Pancreas (tissue), 10 donors: ENCODE results near the gene SYTL1. TPM values are rescaled to one million over a fixed set of nuclear protein-coding genes. Genes with fewer than 3 reads are reported as not detected.

Experiments used
- ATAC-seq, 4 donors: fragments of 200-7000 bp; cut with Tn5 transposase; one replicate each; pipeline versions ENCODE4 v1.8.0 to v1.9.1; 2020; ENCODE audit warnings: mild to moderate bottlenecking in 4 of 4, moderate library complexity in 4 of 4
- DNase-seq, 6 donors: peaks; one replicate each; pipeline ENCODE4 v3.0.0-alpha.2; 2020
- FAIRE-seq: peaks from 2 replicates; lab custom pipeline; 2012; peaks lifted over from hg19 to GRCh38; lab: Jason Lieb, UNC
- H3K27ac ChIP-seq, 4 donors: fragments of 200-600 bp; sonication (generic); 1 replicate in 3 of 4; 2 replicates in 1 of 4; pipeline versions ENCODE4 v1.5.0 to v1.8.0; 2020
- H3K27me3 ChIP-seq, 4 donors: fragments of 200-600 bp; one replicate each; pipeline ENCODE4 v1.8.0; 2021
- H3K36me3 ChIP-seq, 3 donors: fragments of 200-600 bp; sonication (generic) in 1 of 3; one replicate each; pipeline versions ENCODE4 v1.5.0 to v1.8.0; 2020 to 2021
- H3K4me1 ChIP-seq, 3 donors: fragments of 200-600 bp; one replicate each; pipeline ENCODE4 v1.8.0; 2021
- H3K4me3 ChIP-seq, 4 donors: fragments of 200-600 bp; sonication (generic) in 2 of 4; one replicate each; pipeline versions ENCODE4 v1.5.0 to v1.8.0; 2020 to 2021
- H3K9me3 ChIP-seq, 4 donors: fragments of 200-600 bp; one replicate each; pipeline ENCODE4 v1.8.0; 2021
- WGBS, 2 donors: extraction: QIAGEN DNeasy Blood & Tissue Kit; methylation state at CpG; one replicate each; pipeline ENCODE4 v1.1.7; 2013; 5-methylcytosine and 5-hydroxymethylcytosine counted together
- intact Hi-C, 3 donors: fragments of 100-400 bp; cut with DNase I; formaldehyde crosslinking; loops; one replicate each; pipeline versions ENCODE4 v1.11.1 to v1.14.2; 2022
- polyA plus RNA-seq, 2 donors: library from polyadenylated mRNA; stranded (reverse); fragments of 200-250 nt; gene quantifications; one replicate each; pipeline ENCODE4 v1.2.3, GENCODE V29; 2013
- total RNA-seq, 6 donors: library from RNA; stranded (reverse); fragmentation: NEBNext Ultra II Directional in 4 of 6; extraction: Animal tissue kit (Norgen Biotek cat#: 25700) in 4 of 6; gene quantifications; one replicate each; pipeline versions ENCODE4 v1.2.1 to v1.2.4, GENCODE V29; 2021 to 2023
- TF ChIP-seq, protein P1 (sequence below), 4 donors: fragments of 200-600 bp; sonication (generic) in 3 of 4; IDR thresholded peaks; one replicate each; pipeline versions ENCODE4 v1.5.0 to v1.8.0; 2021; ENCODE audit warnings: antibody characterized with exemption in 4 of 4
- donor health status: healthy with polysubstance abuse.
- donor health status: DM: no; HTN: no; CAD: no; lungs with moderate emphysema.
- donor health status: DM: no; HTN: no; CAD: no.
- donor health status: control.
- donor health status: control.
- donor health status: Bipolar disorder and iron deficiency.
- donor health status: DM: yes; HTN: yes; CAD: no.
- donor health status: DM: no; HTN: no; CAD: no.
- donor health status: DM: no; HTN: no; CAD: no.
- donor health status: DM: yes; HTN: yes; CAD: no.

Gene SYTL1
- total and polyA plus RNA-seq, 8 donors = 45.8 to 254 (median 107) TPM

DNA sequence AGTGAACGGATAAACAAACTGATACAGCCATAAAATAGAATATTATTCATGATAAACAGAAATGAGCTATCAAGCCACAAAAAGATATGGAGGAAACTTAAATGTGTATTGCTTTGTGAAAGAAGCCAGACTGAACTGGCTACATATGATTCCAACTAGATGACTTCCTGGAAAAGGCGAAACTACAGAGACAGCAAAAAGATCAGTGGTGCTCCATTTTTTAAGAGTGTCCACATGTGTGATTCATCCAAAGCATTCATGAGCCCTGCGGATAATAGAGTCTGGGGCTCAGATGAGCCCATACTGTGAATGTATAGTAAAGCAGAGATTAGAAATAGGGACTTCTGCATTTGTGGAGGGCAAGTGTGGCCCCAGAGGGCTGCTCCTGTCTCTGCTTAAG is 27.7 kb upstream of the SYTL1 start:
- Histone ChIP-seq H3K4me3 (no peak overlapping the region), H3K36me3 (no peaks in the 10 kb centered on the region), H3K27ac (no peak overlapping the region), H3K9me3 (no peaks in the 10 kb centered on the region), H3K27me3 (no peaks in the 10 kb centered on the region), H3K4me1 (no peaks in the 10 kb centered on the region)
- 56 to 71% methylated on average over 3 of the region's 3 CpGs for WGBS, 2 donors
- FAIRE-seq (no peak), ATAC-seq (no peak), DNase-seq (no peak)
- TF ChIP-seq, protein P1, sequence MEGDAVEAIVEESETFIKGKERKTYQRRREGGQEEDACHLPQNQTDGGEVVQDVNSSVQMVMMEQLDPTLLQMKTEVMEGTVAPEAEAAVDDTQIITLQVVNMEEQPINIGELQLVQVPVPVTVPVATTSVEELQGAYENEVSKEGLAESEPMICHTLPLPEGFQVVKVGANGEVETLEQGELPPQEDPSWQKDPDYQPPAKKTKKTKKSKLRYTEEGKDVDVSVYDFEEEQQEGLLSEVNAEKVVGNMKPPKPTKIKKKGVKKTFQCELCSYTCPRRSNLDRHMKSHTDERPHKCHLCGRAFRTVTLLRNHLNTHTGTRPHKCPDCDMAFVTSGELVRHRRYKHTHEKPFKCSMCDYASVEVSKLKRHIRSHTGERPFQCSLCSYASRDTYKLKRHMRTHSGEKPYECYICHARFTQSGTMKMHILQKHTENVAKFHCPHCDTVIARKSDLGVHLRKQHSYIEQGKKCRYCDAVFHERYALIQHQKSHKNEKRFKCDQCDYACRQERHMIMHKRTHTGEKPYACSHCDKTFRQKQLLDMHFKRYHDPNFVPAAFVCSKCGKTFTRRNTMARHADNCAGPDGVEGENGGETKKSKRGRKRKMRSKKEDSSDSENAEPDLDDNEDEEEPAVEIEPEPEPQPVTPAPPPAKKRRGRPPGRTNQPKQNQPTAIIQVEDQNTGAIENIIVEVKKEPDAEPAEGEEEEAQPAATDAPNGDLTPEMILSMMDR (IDR thresholded peaks at IDR 0.05) = no peak
- intact Hi-C loops = no loop called here

DNA sequence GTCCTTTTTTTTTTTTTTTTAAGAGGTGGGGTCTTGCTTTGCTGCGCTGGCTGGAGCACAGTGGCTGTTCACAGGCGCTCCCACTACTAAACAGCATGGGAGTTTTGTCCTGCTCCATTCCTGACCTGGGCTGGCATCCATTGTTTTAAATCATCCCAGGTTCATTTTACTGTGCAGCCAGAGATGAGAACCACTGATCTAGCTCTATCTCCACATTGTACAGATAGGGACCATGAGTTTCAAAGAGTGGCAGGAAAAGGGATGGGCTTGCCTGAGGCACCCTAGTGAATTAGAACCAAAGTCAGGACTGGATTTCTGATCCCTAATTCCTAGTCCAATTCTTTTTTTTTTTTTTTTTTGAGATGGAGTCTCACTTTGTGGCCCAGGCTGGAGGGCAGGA is 27.1 kb upstream of the SYTL1 start:
- Histone ChIP-seq H3K4me3 (no peak overlapping the region), H3K4me1 (no peaks in the 10 kb centered on the region), H3K27ac (no peak overlapping the region), H3K27me3 (no peaks in the 10 kb centered on the region), H3K9me3 (no peaks in the 10 kb centered on the region), H3K36me3 (no peaks in the 10 kb centered on the region)
- no peak for FAIRE-seq
- no peak for DNase-seq
- no peak for ATAC-seq
- intact Hi-C loops = no loop called here
- TF ChIP-seq, protein P1 (IDR thresholded peaks at IDR 0.05) = no peak
- 73 to 84% methylated on average over 2 of the region's 2 CpGs for WGBS, 2 donors

DNA sequence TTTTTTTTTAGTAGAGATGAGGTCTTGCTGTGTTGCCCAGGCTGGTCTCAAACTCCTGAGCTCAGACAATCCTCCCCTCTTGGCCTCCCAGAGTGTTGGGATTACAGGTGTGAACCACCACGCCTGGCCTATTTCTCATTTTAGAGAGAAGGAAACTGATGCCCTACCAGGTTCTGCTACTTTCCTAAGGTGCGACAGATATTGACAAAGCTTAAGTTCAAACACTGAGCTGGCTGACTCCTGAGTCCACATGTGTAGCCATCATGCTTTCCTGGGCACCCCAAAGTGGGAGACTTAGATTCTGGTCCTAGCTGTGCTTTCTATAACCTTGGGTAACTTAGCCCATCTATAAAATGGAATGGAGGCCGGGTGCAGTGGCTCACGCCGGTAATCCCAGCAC is 25.0 kb upstream of the SYTL1 start:
- ATAC-seq (no peak), FAIRE-seq (no peak), DNase-seq (no peak)
- intact Hi-C loops = no loop called here
- peaks cover 0 to 3% (median 0%) of the 10 kb centered on the region in 3 donors for H3K4me1 ChIP-seq
- no peaks in the 10 kb centered on the region for H3K9me3 ChIP-seq
- 45 to 52% methylated on average over 5 of the region's 5 CpGs for WGBS, 2 donors
- no peaks in the 10 kb centered on the region for H3K36me3 ChIP-seq
- no peak overlapping the region for H3K27ac ChIP-seq
- H3K4me3 ChIP-seq = no peak overlapping the region
- no peaks in the 10 kb centered on the region for H3K27me3 ChIP-seq
- TF ChIP-seq, protein P1 (IDR thresholded peaks at IDR 0.05) = no peak

DNA sequence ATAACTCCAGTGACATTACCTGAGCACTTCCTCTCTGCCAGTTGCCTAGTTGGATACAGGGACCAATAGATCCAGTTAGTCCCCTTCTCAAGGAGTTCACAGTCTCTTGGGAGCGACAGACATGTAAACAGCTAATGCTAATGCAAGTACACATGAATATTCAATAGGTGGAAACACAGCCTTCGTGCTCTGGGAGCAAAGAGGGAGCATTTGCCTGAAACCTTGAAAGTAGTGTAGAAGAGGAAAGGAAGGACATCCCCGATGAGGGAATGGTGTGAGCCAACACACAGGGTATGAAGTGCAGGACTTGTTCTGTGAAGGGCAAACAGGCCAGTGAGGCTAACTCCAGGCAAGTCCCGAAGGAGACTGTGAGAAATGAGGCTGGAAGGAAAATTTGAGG is 23.7 kb upstream of the SYTL1 start:
- 16 to 26% methylated on average over 4 of the region's 4 CpGs for WGBS, 2 donors
- H3K4me1 ChIP-seq = peaks cover 0 to 6% (median 0%) of the 10 kb centered on the region in 3 donors
- H3K27ac ChIP-seq = no peak overlapping the region
- FAIRE-seq (no peak), DNase-seq (no peak), ATAC-seq (no peak)
- TF ChIP-seq, protein P1 (IDR thresholded peaks at IDR 0.05) = no peak
- no peak overlapping the region for H3K4me3 ChIP-seq
- no peaks in the 10 kb centered on the region for H3K27me3 ChIP-seq
- H3K9me3 ChIP-seq = no peaks in the 10 kb centered on the region
- intact Hi-C loops = no loop called here
- H3K36me3 ChIP-seq = no peaks in the 10 kb centered on the region

DNA sequence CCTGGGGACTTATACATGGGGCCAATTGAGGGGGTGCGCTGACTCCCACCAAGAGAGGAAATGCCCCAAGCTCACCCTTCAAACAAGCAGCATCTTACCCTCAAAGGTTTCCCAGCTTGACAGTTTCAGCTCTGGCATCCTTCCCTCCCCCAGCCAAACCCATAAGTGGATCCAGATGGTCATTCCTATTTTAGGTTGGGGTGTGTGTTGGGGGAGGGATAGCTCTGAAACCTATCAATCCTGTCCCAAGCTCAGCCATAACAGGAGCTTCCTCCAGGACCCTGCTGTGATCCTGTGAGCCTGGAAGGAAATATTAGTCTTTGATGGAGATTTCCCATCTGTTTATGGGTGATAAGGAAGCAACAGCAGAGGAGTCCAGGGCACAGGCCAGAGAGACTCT is 23.2 kb upstream of the SYTL1 start:
- DNase-seq = no peak

More for the DNA sequence above, 23.2 kb upstream of the SYTL1 start:
- no peak for ATAC-seq
- Histone ChIP-seq H3K27ac (no peak overlapping the region), H3K4me1 (peaks cover 0 to 11% (median 4%) of the 10 kb centered on the region in 3 donors), H3K9me3 (no peaks in the 10 kb centered on the region), H3K27me3 (no peaks in the 10 kb centered on the region), H3K4me3 (no peak overlapping the region), H3K36me3 (no peaks in the 10 kb centered on the region)
- 60 to 71% methylated on average over 1 of the region's 1 CpG for WGBS, 2 donors
- TF ChIP-seq, protein P1 (IDR thresholded peaks at IDR 0.05) = no peak
- FAIRE-seq = no peak
- intact Hi-C loops = no loop called here
